ENCODE results near the gene SPOP.

SPOP gene

DNA sequence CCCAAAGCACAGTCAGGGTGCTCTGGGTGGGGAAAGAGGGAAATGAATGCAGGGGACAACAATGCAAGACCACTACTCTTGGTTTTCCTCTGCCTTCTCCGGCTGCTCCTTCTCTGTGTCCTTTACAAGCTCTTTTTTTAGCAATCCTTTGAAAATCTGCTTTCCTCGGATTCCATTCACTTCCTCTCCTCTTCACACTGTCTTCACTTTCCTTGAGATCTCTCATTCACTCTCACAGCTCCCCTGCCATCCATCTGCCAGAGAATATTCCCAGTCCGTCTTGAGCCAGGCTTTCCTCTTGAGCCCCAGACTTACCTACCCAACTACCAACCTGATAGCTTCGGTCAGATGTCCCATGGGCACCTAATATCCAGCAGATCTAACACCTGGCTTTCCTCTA is 11.0 kb upstream of the SPOP start:
- no peak for TF ChIP-seq CTCF (IDR thresholded peaks at IDR 0.05; ENCODE audit: low read depth, low read length, missing control alignments)
- DNase-seq (ENCODE audit: extremely low read depth, low read depth): no peak
- H3K4me3 ChIP-seq (replicated peaks; ENCODE audit: low read depth, low read length): no peak overlapping the region

GRCh38 chr17:49687878-49688491 is 10.1 kb upstream of the SPOP start:
- H3K4me3 ChIP-seq (replicated peaks; ENCODE audit: low read depth, low read length): no peak overlapping the region
- no peak for TF ChIP-seq CTCF (IDR thresholded peaks at IDR 0.05; ENCODE audit: low read depth, low read length, missing control alignments)
- DNase-seq (ENCODE audit: extremely low read depth, low read depth): no peak

DNA sequence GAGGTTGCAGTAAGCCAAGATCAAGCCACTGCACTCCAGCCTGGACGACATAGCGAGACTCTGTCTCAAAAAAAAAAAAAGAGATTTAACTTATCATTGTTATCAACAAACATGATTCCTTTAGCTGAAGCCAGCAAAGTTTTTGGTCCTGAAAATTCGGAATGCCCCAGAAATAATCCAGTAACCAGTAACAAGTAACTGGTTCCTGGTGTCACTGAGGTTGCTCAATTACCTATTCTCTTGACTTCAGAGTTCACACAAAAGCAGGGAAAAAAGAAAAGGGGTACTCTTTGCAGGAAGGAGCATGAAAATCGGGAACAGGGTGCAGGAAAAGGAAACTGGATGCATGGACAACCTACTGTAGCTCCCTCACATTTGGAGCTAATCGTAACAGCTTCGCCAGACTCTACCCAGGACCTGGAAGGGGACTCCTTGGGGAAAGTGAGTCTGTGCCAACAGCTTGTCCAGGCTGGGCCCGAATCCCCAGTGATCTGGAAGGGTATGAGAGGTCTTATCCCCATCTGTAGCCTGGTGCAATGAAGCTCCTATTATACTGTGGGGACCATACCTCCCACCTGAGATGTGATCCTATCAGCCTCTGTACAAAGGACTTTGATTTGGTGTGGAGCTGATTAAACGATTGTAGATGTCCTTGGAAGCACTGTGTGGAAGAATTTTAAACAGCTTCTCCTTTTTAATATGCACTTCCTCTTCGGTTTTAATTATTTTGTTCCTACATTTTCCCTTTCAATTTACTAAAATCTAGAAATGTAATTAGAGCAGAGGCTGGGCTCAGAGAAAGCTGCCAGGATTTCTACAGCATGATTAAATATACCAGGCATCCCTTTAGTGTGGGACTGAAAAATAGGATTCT is 3.4 kb upstream of the SPOP start:
- no peak for DNase-seq (ENCODE audit: extremely low read depth, low read depth)
- no peak overlapping the region for H3K4me3 ChIP-seq (replicated peaks; ENCODE audit: low read depth, low read length)
- no peak for TF ChIP-seq CTCF (IDR thresholded peaks at IDR 0.05; ENCODE audit: low read depth, low read length, missing control alignments)

DNA sequence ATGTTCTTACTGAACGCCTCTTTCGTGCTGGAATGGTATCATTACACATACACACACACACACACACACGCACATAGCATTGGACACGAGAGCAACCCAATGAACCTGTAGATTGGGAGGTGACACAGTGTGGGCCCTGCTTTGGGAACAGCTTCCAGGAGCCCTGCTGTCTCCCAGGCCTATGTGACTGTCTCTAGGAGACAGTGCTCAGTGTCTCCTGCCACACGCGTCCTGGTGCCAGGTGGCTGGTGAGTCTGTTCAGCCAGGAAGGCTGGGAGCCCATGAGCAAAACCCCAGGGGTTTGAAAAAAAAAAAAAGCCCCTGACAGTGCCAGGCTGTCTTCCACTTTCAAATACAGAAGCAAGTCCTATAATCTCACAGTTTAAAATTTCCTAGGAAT is 2.4 kb upstream of the SPOP start:
- no peak for TF ChIP-seq CTCF (IDR thresholded peaks at IDR 0.05; ENCODE audit: low read depth, low read length, missing control alignments)
- no peak overlapping the region for H3K4me3 ChIP-seq (replicated peaks; ENCODE audit: low read depth, low read length)
- DNase-seq (ENCODE audit: extremely low read depth, low read depth): no peak

DNA sequence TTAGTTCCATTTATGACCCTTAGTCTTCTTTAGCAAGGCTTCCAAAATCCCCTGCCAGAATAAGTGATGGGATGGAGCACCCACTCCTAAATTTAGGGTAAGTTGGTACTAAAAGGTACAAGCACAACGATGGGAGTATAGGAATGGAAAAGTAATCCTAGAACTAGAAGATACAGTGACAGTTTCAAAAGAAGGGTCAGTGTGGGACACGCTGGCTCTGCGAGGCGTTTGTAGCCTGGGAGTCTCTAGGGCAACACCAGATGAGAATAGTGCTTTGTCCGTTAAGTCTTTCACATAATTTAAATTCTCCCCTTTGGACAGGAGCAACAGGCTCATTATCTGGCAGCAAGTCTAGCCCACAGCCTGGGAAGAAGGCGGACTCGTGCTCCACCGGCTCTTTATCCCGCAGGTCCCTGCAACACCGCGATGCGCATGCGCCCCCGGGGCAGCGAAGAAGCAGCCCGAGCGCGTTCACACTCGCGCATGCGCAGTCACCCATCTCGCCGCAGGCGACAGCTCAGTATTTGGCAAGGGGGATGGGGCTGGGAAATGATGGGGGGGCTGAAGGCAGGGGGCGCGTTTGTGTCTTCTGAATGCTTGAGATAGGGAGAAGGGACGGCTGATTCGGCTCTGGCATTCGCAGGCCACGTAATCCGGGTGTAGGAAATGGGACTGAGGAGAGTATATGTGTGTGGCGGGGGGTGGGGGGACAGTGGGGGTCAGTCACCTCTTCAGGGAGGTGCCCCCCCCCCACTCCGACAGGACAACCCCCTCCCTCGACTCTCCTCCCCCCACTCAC is 564 bp downstream of the SPOP start:
- peak; percentile 75 for DNase-seq (ENCODE audit: extremely low read depth, low read depth)

More for the DNA sequence above, 564 bp downstream of the SPOP start:
- no peak for TF ChIP-seq CTCF (IDR thresholded peaks at IDR 0.05; ENCODE audit: low read depth, low read length, missing control alignments)
- peak overlapping the region; percentile 60 for H3K4me3 ChIP-seq (replicated peaks; ENCODE audit: low read depth, low read length)
